ENCODE measurements around the gene ACAP2. TPM values are rescaled to one million over a fixed set of nuclear protein-coding genes. Genes with fewer than 3 reads are reported as not detected.

ACAP2 gene
- total RNA-seq, 1 donor from 2014 or later: 36.5 TPM

Other genes starting within 250 kb of the ACAP2 start
- gene XXYLT1, start 171.9 kb downstream of the ACAP2 start, total RNA-seq: 18.7 and 24.6 TPM in 2 replicates
- gene PPP1R2, start 100.3 kb upstream of the ACAP2 start, total RNA-seq: 147 and 434 TPM in 2 replicates
- 2.4 and 144 TPM in 2 replicates for gene APOD, start 140.9 kb upstream of the ACAP2 start, total RNA-seq